Cerebellar nuclear complex (tissue), 1 donor: Measurements from ENCODE around the gene RPL13.
"Not testable (repeated sequence)": the region's sequence is repeated elsewhere in the genome, so short reads cannot be mapped to it uniquely, and the experiment has no call there.

ENCODE experiments used
- DNase-seq, 2 experiments: peaks; one replicate each; lab custom pipeline; 2025; lab: John Stamatoyannopoulos, UW

The RPL13 gene

GRCh38 chr16:89563639-89564392, 3.3 kb downstream of the RPL13 start:
- no peak for DNase-seq

DNA sequence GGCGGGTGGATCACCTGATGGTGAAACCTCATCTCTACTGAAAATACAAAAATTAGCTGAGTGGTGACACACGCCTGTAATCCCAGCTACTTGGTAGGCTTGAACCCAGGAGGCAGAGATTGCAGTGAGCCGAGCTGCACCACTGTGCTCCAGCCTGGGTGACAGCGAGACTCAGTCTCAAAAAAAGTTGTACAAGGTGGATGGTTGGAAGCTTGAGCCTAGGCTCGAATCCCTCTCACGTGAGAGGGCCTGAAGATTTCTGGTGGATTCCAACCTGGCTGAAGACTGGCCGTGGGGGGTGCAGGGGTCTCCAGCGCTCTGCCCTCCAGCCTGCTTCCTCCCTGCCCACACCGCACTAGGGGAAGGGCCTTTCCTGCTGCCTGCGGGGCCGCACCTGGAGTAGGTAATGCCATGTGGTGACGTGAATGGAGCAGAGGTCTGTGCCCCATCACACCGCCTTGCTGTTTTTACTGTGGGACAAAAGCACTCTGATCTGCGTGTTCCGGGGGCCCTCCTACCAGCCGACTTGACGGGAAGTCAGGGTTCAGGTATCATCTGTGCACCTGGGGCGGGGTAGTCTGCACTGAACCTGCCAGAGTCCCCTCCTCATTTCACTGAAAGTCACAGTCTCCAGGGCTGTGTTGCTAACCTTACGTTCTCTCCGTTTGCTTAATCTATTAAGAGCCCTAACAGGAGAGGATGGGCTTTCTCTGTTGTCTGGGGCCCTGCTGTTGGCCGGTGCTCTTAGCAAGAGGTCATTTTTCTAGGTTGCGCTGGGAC, 4.2 kb downstream of the RPL13 start:
- no peak for DNase-seq

DNA sequence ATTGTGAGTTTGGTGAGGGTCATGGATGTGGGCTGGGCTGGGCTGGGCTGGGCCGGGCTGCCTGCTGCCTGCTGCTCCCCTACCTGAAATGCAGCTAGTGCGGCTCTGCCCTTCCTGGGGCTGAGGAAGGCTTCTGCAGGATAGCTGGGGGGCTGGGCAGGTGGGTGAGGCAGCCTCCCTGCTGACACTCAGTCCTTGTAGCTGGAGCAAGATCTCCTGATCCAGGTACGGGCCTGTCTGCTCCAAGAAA, 4.7 kb downstream of the RPL13 start:
- no peak for DNase-seq

DNA sequence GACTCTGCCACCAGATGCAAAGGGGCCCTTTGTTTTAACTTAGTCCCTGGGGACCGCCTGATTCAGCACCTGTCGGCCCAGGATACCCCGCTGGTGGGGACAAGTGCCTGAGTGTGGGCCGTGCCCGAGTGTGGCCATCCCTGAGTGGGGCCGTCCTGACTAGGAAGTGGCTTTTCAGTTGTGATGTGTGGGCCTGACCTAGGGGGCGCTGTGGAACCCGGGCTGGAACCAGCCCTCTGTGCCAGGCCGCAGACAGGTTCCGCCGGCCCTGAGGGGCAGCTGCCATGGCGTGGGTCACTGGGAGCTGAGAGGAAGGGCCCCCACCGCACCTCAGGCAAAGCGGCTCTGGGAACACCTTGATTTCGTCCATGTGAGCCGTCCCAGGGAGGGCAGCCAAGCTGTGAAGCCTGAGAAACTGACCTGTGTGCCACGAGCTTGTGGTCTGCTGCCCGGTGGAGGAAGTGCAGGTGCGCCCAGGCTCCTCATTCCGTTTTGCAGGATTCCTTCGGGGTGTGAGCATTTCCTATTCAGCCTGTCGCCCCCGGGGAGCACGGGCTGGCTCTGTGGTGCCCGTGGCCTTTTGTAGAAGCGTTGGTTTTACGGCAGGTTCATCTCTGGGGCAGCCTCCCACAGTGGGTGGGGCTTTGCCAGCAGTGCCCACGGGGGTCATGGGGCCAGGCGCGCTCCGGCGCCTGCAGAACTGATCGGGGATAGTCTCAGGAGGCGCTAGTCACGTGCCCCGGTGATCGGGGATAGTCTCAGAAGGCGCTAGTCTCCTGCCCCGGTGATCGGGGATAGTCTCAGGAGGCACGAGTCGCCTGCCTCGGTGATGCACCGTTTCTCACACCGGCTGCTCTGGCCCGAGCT, 5.3 kb downstream of the RPL13 start:
- no peak for DNase-seq

- DNase-seq = no peak
Measured at GRCh38 chr16:89567656-89568594, 7.4 kb downstream of the RPL13 start.

- no peak for DNase-seq
Measured at GRCh38 chr16:89569506-89570341, 9.2 kb downstream of the RPL13 start.

DNA sequence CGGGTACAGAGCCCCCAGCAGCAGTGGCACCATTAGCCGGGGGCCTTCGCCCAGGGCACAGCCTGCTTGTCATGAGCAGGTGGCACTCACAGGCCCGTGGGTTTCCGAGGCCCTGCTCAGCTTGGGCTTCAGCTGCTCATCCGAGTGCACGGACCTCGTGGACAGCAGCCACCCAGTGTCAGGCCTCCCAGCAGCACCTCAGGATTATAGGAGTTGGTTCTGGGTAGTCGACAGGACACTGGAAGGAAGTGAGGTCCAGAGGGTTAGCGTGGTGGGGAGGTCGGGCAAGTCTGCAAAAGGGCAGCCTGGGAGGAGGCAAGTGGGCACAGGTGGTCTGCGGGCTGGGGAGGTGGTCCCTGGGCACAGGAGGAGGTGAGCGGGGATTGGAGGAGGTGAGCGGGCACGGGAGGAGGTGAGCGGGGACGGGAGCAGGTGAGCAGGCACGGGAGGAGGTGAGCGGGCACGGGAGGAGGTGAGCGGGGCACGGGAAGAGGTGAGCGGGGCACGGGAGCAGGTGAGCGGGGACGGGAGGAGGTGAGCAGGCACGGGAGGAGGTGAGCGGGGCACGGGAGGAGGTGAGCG, 10.0 kb downstream of the RPL13 start:
- no peak for DNase-seq

DNA sequence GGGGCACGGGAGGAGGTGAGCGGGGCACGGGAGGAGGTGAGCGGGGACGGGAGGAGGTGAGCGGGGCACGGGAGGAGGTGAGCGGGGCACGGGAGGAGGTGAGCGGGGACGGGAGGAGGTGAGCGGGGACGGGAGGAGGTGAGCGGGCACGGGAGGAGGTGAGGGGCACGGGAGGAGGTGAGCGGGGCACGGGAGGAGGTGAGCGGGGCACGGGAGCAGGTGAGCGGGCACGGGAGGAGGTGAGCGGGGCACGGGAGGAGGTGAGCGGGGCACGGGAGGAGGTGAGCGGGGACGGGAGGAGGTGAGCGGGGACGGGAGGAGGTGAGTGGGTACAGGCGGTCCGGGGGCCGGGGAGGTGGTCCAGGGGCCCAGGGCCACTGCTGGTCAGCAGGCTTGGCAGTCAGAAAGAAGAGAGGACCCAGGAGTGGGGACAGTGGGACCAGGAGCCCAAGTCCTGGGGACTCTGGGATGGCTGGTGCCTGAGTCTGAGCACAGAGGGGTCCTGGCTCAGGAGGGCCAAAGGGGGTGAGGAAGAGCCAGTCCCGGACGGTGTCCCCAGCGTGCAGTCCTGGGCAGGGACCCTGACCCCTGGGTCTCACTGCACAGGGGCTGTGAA, 10.6 kb downstream of the RPL13 start:
- not testable (repeated sequence) for DNase-seq

- no peak for DNase-seq
Measured at GRCh38 chr16:89571636-89572035, 11.2 kb downstream of the RPL13 start.

DNA sequence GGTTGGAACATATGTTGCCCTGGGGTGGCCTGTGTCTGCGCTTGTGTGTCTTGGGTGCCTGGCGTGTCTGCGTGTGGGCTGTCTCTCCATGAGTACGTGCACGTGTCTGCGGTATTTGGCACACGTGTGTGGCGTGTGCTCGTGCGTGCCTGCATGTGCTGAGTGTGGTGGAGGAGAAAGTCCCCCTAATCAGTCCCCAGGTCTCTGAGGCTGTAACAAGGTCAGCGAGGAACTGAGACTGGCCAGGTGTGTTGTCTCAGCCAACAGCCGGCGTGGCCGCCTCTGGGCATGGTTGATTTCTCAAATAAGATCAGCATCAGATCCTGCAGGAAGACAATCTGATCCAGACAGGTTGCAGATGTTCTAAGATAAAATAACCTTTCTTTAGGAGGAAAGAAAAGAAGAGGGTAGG, 11.6 kb downstream of the RPL13 start:
- no peak for DNase-seq

GRCh38 chr16:89572485-89573205, 12.2 kb downstream of the RPL13 start:
- DNase-seq = no peak

DNA sequence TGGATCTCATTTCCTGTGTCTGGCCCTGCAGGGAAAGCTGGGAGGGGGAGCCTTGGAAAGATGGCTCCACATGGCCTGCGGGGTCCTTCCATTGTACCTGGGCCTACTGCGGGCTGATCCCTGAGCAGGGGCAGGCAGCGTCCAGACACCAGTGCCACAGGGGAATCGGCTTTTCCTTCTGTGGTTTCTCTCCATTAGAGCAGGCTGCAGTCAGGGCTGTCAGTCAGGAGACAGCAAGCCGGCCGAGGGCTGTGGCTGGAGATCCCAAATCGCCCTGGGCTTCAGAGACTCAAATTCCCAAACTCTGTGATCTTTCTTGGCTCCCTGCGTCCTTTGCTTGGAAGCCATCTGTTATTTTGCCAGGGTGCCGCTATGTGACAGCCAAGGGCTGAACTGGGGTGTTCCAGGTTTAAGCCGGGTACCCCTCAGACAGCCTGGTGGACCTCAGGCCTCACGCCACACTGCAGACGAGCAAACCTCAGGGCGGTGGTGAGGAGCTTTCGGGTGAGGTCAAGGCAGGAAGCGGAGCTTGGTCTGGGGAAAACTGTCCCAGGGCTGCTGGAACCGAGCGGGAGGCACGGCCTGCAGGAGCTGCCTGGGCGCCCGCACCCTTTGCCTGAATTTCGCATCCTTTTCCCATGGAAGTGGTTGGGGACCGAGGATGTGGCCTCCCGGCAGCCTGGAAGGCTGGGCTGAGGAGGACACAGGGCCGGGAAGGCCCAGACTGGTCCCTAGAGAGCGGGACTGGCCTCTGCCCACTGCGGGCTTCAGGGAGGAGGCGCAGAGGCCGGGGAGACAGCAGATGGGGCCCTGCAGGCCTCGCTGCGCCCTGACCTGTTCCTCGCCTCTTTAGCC, 13.6 kb downstream of the RPL13 start:
- no peak for DNase-seq

- no peak for DNase-seq
Measured at GRCh38 chr16:89574681-89575246, 14.3 kb downstream of the RPL13 start.

DNA sequence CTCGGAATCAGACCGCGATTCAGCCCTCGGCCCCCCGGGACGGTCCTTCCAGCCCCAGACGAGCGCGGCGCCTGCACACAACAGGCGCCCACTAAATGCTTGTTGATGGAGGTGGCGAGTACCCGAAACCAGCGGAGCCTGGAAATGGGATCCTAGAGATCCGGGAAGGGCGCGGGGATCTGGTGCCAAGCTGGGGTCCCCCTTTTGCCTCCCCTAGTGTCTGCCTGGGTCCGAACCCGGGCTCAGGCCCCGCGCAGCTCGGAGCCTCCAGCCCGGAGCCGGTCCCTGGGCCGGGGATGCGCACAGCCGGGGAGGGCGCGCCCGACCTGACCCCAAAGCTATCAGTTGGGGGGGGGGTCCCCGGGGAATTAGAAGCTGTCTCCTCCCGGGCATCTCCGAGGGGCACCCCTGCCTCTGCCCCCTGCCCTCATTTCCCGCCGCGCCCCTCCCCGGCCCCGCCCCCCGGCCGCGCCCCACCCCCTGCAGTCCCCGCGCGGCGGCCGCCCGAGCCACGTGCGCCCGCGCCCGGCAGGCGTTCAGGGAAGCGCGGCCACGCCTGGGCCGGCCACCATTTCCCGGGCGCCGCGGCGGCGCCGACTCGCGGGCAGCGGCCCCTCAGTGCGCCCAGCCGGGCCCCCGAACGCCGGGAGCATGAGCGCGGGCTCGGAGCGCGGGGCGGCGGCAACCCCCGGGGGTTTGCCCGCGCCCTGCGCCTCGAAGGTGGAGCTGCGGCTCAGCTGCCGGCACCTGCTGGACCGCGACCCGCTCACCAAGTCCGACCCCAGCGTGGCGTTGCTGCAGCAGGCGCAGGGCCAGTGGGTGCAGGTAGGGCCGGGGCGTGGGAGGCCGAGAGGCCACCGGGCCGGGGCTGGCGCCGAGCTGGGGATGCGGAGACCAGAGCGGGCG, 15.0 kb downstream of the RPL13 start, which contains the start of gene CPNE7:
Gene CPNE7, plus strand, starts transcription at position 512 of the 906 bp plus-strand sequence. Its CDS starts 140 bp downstream, at position 652.
- no peak for DNase-seq

DNA sequence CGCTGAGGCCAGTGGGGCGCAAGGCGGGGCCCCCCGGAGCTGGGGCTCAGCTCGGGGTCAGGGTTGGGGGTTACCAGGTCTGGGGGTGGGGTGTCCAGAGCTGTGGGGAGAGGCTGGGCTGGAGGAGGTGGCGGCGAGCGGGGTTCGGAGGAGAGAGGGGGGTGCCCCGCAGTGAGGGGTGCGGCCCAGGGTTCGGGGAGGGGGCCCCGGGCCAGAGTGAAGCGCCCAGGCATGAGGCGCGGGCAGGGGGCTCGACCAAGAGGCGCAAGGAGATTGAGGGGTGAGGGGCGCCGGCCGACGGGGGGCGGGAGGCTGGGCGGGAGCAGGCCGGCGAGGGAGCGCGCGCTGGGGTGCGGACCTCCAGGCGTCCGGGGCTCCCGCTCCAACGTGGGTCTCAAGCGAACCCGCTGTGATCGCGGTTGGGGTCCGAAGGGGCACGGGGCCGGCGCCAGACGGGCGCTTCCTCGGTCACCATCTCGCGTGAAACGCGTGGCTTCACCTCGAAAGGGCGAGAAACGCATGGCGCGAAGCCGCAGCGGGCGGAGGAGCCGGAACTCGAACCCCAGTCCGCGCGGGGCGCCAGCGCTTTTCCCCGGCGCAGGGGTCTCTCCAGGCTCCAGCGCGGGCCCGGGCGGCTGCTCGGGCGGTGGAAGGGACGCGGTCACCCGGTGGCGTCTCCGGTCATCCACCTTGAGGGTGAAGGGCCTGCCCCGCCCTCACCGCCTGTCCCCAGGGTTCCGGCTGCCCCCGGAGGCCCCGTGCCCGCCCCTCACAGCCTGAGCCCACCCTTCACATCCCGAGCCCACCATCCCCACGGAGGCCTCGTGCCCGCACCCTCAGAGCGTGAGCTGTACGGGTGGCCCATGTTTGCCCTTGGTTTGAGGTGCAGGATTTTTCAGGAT, 15.9 kb downstream of the RPL13 start:
- no peak for DNase-seq
